ENCODE results near the gene NCF2. TPM values are rescaled to one million over a fixed set of nuclear protein-coding genes. Genes with fewer than 3 reads are reported as not detected.

The NCF2 gene
- total RNA-seq, 4 donors from 2014 or later, result 5.2 to 26.0 (median 9.5) TPM

DNA sequence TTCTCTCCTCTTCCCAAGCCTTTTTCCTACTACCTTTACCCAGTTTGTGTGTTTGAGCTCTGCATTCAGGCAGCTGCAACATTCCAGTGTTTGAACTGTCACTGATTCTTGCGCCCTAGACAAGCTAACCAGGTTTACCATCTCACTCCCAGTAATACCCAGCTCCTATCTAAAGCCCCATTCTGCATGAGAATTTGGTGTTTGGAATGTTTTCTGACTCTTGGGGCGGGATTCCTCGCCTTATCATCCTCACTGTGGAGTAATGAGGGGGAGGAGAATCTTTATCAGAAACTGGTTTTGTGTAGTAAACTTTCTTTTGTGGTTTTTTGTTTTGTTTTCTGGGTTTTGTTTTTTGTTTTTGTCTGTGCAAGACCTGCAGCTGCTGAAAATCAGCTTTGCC, 36.5 kb downstream of the NCF2 start:
- H3K4me1 ChIP-seq, result no peaks in the 10 kb centered on the region
- H3K36me3 ChIP-seq, result peaks cover 32 to 80% (median 56%) of the 10 kb centered on the region in 4 donors
- no peak for DNase-seq (ENCODE audit: extremely low spot score)
- no peaks in the 10 kb centered on the region for H3K27me3 ChIP-seq
- no peak overlapping the region for H3K4me3 ChIP-seq
- TF ChIP-seq POLR2A (IDR thresholded peaks at IDR 0.05; ENCODE audit: low read depth) (no peak), POLR2AphosphoS5 (IDR thresholded peaks at IDR 0.05) (no peak), EP300 (IDR thresholded peaks at IDR 0.05) (no peak)
- TF ChIP-seq, protein P1, sequence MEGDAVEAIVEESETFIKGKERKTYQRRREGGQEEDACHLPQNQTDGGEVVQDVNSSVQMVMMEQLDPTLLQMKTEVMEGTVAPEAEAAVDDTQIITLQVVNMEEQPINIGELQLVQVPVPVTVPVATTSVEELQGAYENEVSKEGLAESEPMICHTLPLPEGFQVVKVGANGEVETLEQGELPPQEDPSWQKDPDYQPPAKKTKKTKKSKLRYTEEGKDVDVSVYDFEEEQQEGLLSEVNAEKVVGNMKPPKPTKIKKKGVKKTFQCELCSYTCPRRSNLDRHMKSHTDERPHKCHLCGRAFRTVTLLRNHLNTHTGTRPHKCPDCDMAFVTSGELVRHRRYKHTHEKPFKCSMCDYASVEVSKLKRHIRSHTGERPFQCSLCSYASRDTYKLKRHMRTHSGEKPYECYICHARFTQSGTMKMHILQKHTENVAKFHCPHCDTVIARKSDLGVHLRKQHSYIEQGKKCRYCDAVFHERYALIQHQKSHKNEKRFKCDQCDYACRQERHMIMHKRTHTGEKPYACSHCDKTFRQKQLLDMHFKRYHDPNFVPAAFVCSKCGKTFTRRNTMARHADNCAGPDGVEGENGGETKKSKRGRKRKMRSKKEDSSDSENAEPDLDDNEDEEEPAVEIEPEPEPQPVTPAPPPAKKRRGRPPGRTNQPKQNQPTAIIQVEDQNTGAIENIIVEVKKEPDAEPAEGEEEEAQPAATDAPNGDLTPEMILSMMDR (IDR thresholded peaks at IDR 0.05), result no peak
- intact Hi-C loops (cut with DNase I), result no loop called here
- H3K27ac ChIP-seq (replicated peaks in 1 of 4), result no peak overlapping the region
- 94% methylated on average over 3 of the region's 3 CpGs for WGBS
- no peaks in the 10 kb centered on the region for H3K9me3 ChIP-seq

DNA sequence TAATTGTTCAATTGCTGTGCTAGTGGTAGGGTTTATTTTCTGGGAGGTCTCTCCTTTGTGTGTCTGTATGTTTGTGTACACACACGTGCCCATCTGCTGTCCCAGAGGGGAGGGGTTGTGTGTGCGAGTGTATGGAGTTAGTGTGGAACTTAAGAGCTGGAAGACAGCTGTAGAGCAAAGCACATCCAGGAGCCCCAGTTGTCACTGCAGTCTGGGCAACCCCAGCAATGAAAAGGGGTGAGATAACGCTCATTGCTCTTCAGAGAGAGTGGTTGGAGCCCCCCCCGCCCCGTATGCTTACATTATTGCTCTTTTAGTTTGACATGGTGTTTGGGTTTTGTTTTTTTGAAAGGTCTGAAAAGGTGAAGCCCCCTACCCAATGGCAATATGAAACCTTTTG, 36.9 kb downstream of the NCF2 start:
- H3K27ac ChIP-seq (replicated peaks in 1 of 4), result no peak overlapping the region
- H3K4me1 ChIP-seq, result no peaks in the 10 kb centered on the region
- WGBS, result 55% methylated on average over 4 of the region's 5 CpGs
- no peak for DNase-seq (ENCODE audit: extremely low spot score)
- TF ChIP-seq POLR2AphosphoS5 (IDR thresholded peaks at IDR 0.05), result no peak
- no peak for TF ChIP-seq POLR2A (IDR thresholded peaks at IDR 0.05; ENCODE audit: low read depth)
- TF ChIP-seq EP300 (IDR thresholded peaks at IDR 0.05), result no peak
- TF ChIP-seq, protein P1 (IDR thresholded peaks at IDR 0.05), result no peak
- intact Hi-C loops (cut with DNase I), result no loop called here
- H3K27me3 ChIP-seq, result no peaks in the 10 kb centered on the region
- no peaks in the 10 kb centered on the region for H3K9me3 ChIP-seq
- no peak overlapping the region for H3K4me3 ChIP-seq
- peaks cover 36 to 84% (median 58%) of the 10 kb centered on the region in 4 donors for H3K36me3 ChIP-seq

DNA sequence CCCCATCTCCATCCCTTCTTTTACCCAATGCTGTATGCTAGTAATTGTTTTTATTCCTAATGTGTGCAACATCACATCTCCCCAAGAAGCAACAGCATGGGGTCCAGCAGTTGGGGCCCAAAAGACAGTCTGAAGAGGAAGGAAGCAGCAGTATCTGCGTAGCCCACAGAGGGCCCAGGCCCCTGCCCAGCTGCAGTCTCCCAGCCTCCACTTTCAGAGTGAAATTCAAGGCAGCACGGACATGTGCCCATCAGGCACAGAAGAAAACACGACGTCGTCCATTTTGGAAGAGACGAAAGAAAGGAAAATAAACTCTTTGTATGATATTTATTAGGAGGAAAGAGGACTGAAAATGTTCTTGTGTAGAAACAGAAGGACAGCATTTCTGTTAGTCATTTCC, 37.4 kb downstream of the NCF2 start:
- Histone ChIP-seq H3K36me3 (peaks cover 40 to 88% (median 62%) of the 10 kb centered on the region in 4 donors), H3K4me1 (no peaks in the 10 kb centered on the region), H3K4me3 (no peak overlapping the region), H3K9me3 (no peaks in the 10 kb centered on the region), H3K27ac (replicated peaks in 1 of 4) (no peak overlapping the region), H3K27me3 (no peaks in the 10 kb centered on the region)
- DNase-seq (ENCODE audit: extremely low spot score), result no peak
- no peak for TF ChIP-seq POLR2AphosphoS5 (IDR thresholded peaks at IDR 0.05)
- TF ChIP-seq EP300 (IDR thresholded peaks at IDR 0.05), result no peak
- TF ChIP-seq, protein P1 (IDR thresholded peaks at IDR 0.05), result no peak
- no peak for TF ChIP-seq POLR2A (IDR thresholded peaks at IDR 0.05; ENCODE audit: low read depth)
- 82% methylated on average over 6 of the region's 6 CpGs for WGBS
- intact Hi-C loops (cut with DNase I), result no loop called here

DNA sequence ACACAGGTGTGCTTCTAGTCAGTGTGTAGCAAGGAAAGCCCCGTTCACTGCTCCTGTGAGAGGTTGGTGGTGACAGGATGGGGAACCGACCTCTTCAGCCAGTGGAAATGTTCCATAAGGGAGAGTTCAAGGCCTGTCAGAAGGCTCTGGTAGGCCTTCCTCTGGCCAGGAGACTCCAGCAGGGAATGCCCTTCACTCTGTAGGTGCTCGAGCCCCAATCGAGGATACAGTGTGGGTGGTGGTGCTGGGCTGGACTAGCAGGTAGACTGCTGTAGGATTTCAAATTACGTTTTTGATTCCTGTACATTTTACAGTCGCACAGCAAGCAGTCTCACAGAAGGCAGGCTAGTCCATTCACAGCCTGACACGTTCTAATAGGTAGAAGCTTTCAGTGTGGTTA, 37.8 kb downstream of the NCF2 start:
- WGBS, result 83% methylated on average over 7 of the region's 7 CpGs
- Histone ChIP-seq H3K27me3 (no peaks in the 10 kb centered on the region), H3K9me3 (no peaks in the 10 kb centered on the region), H3K4me3 (no peak overlapping the region), H3K4me1 (no peaks in the 10 kb centered on the region), H3K27ac (replicated peaks in 1 of 4) (no peak overlapping the region), H3K36me3 (peaks cover 45 to 91% (median 62%) of the 10 kb centered on the region in 4 donors)
- no peak for DNase-seq (ENCODE audit: extremely low spot score)
- no peak for TF ChIP-seq POLR2A (IDR thresholded peaks at IDR 0.05; ENCODE audit: low read depth)
- TF ChIP-seq, protein P1 (IDR thresholded peaks at IDR 0.05), result no peak
- TF ChIP-seq EP300 (IDR thresholded peaks at IDR 0.05), result no peak
- TF ChIP-seq POLR2AphosphoS5 (IDR thresholded peaks at IDR 0.05), result no peak
- intact Hi-C loops (cut with DNase I), result no loop called here

DNA sequence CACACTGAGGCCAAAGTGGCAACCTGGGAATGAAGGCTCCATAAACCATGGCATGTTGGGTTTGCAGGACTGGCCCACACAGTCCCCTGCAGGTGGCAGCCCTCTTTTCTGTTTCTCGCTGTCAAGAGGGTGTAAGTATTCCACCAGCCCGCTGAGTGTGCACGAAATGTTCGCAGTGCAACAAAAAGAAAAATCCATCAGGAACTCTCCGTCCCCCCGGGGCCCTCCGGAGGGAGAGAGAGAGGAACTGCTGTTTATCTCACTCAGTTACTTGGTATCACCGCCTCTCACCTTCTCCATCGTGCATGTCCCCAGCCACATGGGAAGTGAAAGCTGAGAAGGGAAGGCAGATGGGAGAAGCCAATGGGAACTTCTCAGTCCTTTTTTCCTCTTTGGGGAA, 38.3 kb downstream of the NCF2 start:
- no peaks in the 10 kb centered on the region for H3K9me3 ChIP-seq
- intact Hi-C loops (cut with DNase I), result no loop called here
- 70% methylated on average over 9 of the region's 9 CpGs for WGBS
- no peaks in the 10 kb centered on the region for H3K4me1 ChIP-seq
- no peak overlapping the region for H3K4me3 ChIP-seq
- TF ChIP-seq EP300 (IDR thresholded peaks at IDR 0.05) (no peak), POLR2A (IDR thresholded peaks at IDR 0.05; ENCODE audit: low read depth) (no peak), POLR2AphosphoS5 (IDR thresholded peaks at IDR 0.05) (no peak)
- TF ChIP-seq, protein P1 (IDR thresholded peaks at IDR 0.05), result no peak
- H3K27me3 ChIP-seq, result no peaks in the 10 kb centered on the region
- no peak overlapping the region for H3K27ac ChIP-seq (replicated peaks in 1 of 4)
- H3K36me3 ChIP-seq, result peaks cover 50 to 91% (median 66%) of the 10 kb centered on the region in 4 donors
- DNase-seq (ENCODE audit: extremely low spot score), result no peak

Measured in esophagus muscularis mucosa (tissue), 4 donors.